ENCODE data around the gene EYA2. TPM values are rescaled to one million over a fixed set of nuclear protein-coding genes. Genes with fewer than 3 reads are reported as not detected.

The EYA2 gene
- total RNA-seq, 1 donor from 2014 or later: 1.8 TPM

- Mint-ChIP-seq H3K4me3 (no peak overlapping the region), H3K27ac (no peak overlapping the region), H3K27me3 (ENCODE audit: insufficient read depth, low read depth) (peaks cover 4% of the 10 kb centered on the region), H3K36me3 (no peaks in the 10 kb centered on the region), H3K9me3 (no peaks in the 10 kb centered on the region), H3K4me1 (peaks cover 13% of the 10 kb centered on the region)
- H3F3A ChIP-seq (ENCODE audit: low read depth): no peaks in the 10 kb centered on the region
- H3K27ac ChIP-seq: no peak overlapping the region
- no peaks in the 10 kb centered on the region for H3K9me3 ChIP-seq (ENCODE audit: low read depth)
- no peak overlapping the region for H3K4me3 ChIP-seq
- H3K27me3 ChIP-seq: no peaks in the 10 kb centered on the region
- peaks cover 9% of the 10 kb centered on the region for H3K4me1 ChIP-seq
- H4K20me1 ChIP-seq (ENCODE audit: low read depth): no peaks in the 10 kb centered on the region
- H3K4me2 ChIP-seq: no peak overlapping the region
- no peak for DNase-seq (ENCODE audit: low spot score)
- H2AFZ ChIP-seq (replicated peaks): no peak overlapping the region
- H3K79me2 ChIP-seq (ENCODE audit: low read depth): no peaks in the 10 kb centered on the region
- no peak overlapping the region for H3K9ac ChIP-seq
- no peaks in the 10 kb centered on the region for H3K36me3 ChIP-seq
- TF ChIP-seq EZH2phosphoT487 (IDR thresholded peaks at IDR 0.05) (no peak), EZH2 (IDR thresholded peaks at IDR 0.05) (no peak), CTCF (IDR thresholded peaks at IDR 0.05) (no peak)
Measured at GRCh38 chr20:47178851-47179250, 284.2 kb downstream of the EYA2 start.

GRCh38 chr20:47179267-47179666 is 284.6 kb downstream of the EYA2 start:
- H3K27me3 Mint-ChIP-seq (ENCODE audit: insufficient read depth, low read depth): peaks cover 4% of the 10 kb centered on the region
- Histone ChIP-seq H4K20me1 (ENCODE audit: low read depth) (no peaks in the 10 kb centered on the region), H3K9ac (no peak overlapping the region), H3K9me3 (ENCODE audit: low read depth) (no peaks in the 10 kb centered on the region), H3F3A (ENCODE audit: low read depth) (no peaks in the 10 kb centered on the region), H2AFZ (replicated peaks) (no peak overlapping the region), H3K79me2 (ENCODE audit: low read depth) (no peaks in the 10 kb centered on the region), H3K27me3 (no peaks in the 10 kb centered on the region), H3K4me2 (no peak overlapping the region), H3K27ac (no peak overlapping the region), H3K36me3 (no peaks in the 10 kb centered on the region), H3K4me3 (no peak overlapping the region), H3K4me1 (peaks cover 9% of the 10 kb centered on the region)
- TF ChIP-seq EZH2 (IDR thresholded peaks at IDR 0.05): no peak
- no peak for TF ChIP-seq CTCF (IDR thresholded peaks at IDR 0.05)
- no peak for TF ChIP-seq EZH2phosphoT487 (IDR thresholded peaks at IDR 0.05)
- no peaks in the 10 kb centered on the region for H3K9me3 Mint-ChIP-seq
- H3K4me3 Mint-ChIP-seq: no peak overlapping the region
- H3K27ac Mint-ChIP-seq: no peak overlapping the region
- DNase-seq (ENCODE audit: low spot score): no peak
- H3K4me1 Mint-ChIP-seq: peaks cover 13% of the 10 kb centered on the region
- H3K36me3 Mint-ChIP-seq: no peaks in the 10 kb centered on the region

GRCh38 chr20:47181056-47181862 is 286.6 kb downstream of the EYA2 start:
- no peaks in the 10 kb centered on the region for H3K27me3 ChIP-seq
- H2AFZ ChIP-seq (replicated peaks): peak overlapping the region; percentile 76
- no peak for TF ChIP-seq EZH2 (IDR thresholded peaks at IDR 0.05)
- TF ChIP-seq EZH2phosphoT487 (IDR thresholded peaks at IDR 0.05): no peak
- TF ChIP-seq CTCF (IDR thresholded peaks at IDR 0.05): no peak
- no peaks in the 10 kb centered on the region for H3K9me3 ChIP-seq (ENCODE audit: low read depth)
- peaks cover 10% of the 10 kb centered on the region for H3K4me1 Mint-ChIP-seq
- H3K27me3 Mint-ChIP-seq (ENCODE audit: insufficient read depth, low read depth): peaks cover 4% of the 10 kb centered on the region
- H3K9me3 Mint-ChIP-seq: no peaks in the 10 kb centered on the region
- no peak overlapping the region for H3K4me3 Mint-ChIP-seq
- no peak overlapping the region for H3K27ac ChIP-seq
- no peaks in the 10 kb centered on the region for H3F3A ChIP-seq (ENCODE audit: low read depth)
- H3K4me2 ChIP-seq: no peak overlapping the region
- no peaks in the 10 kb centered on the region for H3K36me3 Mint-ChIP-seq
- H3K9ac ChIP-seq: no peak overlapping the region
- H3K4me1 ChIP-seq: no peaks in the 10 kb centered on the region
- DNase-seq (ENCODE audit: low spot score): peak; percentile 36
- no peaks in the 10 kb centered on the region for H3K36me3 ChIP-seq
- no peak overlapping the region for H3K4me3 ChIP-seq
- H3K27ac Mint-ChIP-seq: peak overlapping the region; percentile 19
- no peaks in the 10 kb centered on the region for H4K20me1 ChIP-seq (ENCODE audit: low read depth)
- H3K79me2 ChIP-seq (ENCODE audit: low read depth): no peaks in the 10 kb centered on the region
